H1 (cell line): ENCODE results near the gene POU5F1.
"Not testable (repeated sequence)": the region's sequence is repeated elsewhere in the genome, so short reads cannot be mapped to it uniquely, and the experiment has no call there.

ENCODE experiments used
- RFX5 ChIP-seq: IDR thresholded peaks from 2 replicates; pipeline ENCODE4 v1.6.1; 2011; ENCODE audit warnings: low read depth, low read length, improper control_type of control experiment, borderline replicate concordance
- TF ChIP-seq, protein P1 (sequence below), 3 experiments: IDR thresholded peaks; 1 replicate in 2 of 3; 2 replicates in 1 of 3; pipeline versions ENCODE4 v1.5.1 to v1.6.1; 2011; ENCODE audit warnings: low read length in 3 of 3, mild to moderate bottlenecking in 3 of 3, inconsistent platforms in 2 of 3, low read depth in 1 of 3, moderate library complexity in 1 of 3; ENCODE audit not compliant: insufficient read depth in 1 of 3; ENCODE audit errors: control extremely low read depth in 1 of 3

DNA sequence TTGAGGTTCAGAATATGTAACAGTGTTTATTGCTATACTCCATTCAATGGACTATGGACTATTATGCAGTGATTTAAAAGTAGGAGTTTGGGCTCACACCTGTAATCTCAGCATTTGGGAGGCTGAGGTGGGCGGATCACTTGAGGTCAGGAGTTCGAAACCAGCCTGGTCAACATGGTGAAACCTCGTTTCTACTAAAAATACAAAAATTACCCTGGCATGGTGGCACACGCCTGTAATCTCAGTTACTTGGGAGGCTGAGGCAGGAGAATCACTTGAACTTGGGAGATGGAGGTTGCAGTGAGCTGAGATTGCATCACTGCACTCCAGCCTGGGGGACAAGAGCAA lies 28.6 kb upstream of the POU5F1 start:
- TF ChIP-seq RFX5: not testable (repeated sequence)
- TF ChIP-seq, protein P1, sequence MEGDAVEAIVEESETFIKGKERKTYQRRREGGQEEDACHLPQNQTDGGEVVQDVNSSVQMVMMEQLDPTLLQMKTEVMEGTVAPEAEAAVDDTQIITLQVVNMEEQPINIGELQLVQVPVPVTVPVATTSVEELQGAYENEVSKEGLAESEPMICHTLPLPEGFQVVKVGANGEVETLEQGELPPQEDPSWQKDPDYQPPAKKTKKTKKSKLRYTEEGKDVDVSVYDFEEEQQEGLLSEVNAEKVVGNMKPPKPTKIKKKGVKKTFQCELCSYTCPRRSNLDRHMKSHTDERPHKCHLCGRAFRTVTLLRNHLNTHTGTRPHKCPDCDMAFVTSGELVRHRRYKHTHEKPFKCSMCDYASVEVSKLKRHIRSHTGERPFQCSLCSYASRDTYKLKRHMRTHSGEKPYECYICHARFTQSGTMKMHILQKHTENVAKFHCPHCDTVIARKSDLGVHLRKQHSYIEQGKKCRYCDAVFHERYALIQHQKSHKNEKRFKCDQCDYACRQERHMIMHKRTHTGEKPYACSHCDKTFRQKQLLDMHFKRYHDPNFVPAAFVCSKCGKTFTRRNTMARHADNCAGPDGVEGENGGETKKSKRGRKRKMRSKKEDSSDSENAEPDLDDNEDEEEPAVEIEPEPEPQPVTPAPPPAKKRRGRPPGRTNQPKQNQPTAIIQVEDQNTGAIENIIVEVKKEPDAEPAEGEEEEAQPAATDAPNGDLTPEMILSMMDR (IDR thresholded peaks at IDR 0.05; ENCODE audit: control extremely low read depth in 1 of 3, insufficient read depth in 1 of 3, low read depth in 1 of 3, low read length in 3 of 3): not testable (repeated sequence)
